ENCODE results near the gene IL1B. TPM values are rescaled to one million over a fixed set of nuclear protein-coding genes. Genes with fewer than 3 reads are reported as not detected.

The IL1B gene
- total RNA-seq, 2 experiments from 2014 or later, result not detected

GRCh38 chr2:112831513-112831845 is 5.1 kb downstream of the IL1B start:
- Histone ChIP-seq H3K36me3 (ENCODE audit: insufficient read depth, low read length) (no peaks in the 10 kb centered on the region), H4K20me1 (ENCODE audit: insufficient read depth, low read length) (no peaks in the 10 kb centered on the region), H3K79me2 (ENCODE audit: insufficient read depth, low read depth, low read length) (no peaks in the 10 kb centered on the region), H3K9me2 (ENCODE audit: insufficient read depth, low read length) (no peaks in the 10 kb centered on the region), H3K4me2 (ENCODE audit: low read length) (no peak overlapping the region), H3K27ac (ENCODE audit: low read depth, low read length, poor library complexity, severe bottlenecking) (no peak overlapping the region), H3K4me1 (ENCODE audit: insufficient read depth, low read length, poor library complexity, severe bottlenecking) (no peaks in the 10 kb centered on the region), H3K4me3 (ENCODE audit: low read depth, low read length, poor library complexity, severe bottlenecking) (no peak overlapping the region), H2AFZ (ENCODE audit: low read length) (no peak overlapping the region), H3K9me3 (ENCODE audit: low read length) (no peaks in the 10 kb centered on the region)
- POLR2A ChIA-PET, result no interaction called here
- DNase-seq (ENCODE audit: low spot score), result no peak
- intact Hi-C loops (cut with micrococcal nuclease; ENCODE audit: unreplicated experiment), result no loop called here
- CTCF ChIA-PET (ENCODE audit: unreplicated experiment), result no interaction called here
- BruUV-seq (replicated peaks), result no TSS peak
- no peak for TF ChIP-seq CTCF (conservative IDR thresholded peaks at IDR 0.05; ENCODE audit: low read length)
- no peak for TF ChIP-seq EZH2phosphoT487 (IDR thresholded peaks at IDR 0.05; ENCODE audit: borderline replicate concordance, low read depth, low read length)

- CTCF ChIA-PET (ENCODE audit: unreplicated experiment), result no interaction called here
- H2AFZ ChIP-seq (ENCODE audit: low read length), result no peak overlapping the region
- no peaks in the 10 kb centered on the region for H4K20me1 ChIP-seq (ENCODE audit: insufficient read depth, low read length)
- DNase-seq (ENCODE audit: low spot score), result no peak
- H3K4me3 ChIP-seq (ENCODE audit: low read depth, low read length, poor library complexity, severe bottlenecking), result no peak overlapping the region
- intact Hi-C loops (cut with micrococcal nuclease; ENCODE audit: unreplicated experiment), result no loop called here
- H3K4me1 ChIP-seq (ENCODE audit: insufficient read depth, low read length, poor library complexity, severe bottlenecking), result no peaks in the 10 kb centered on the region
- H3K79me2 ChIP-seq (ENCODE audit: insufficient read depth, low read depth, low read length), result no peaks in the 10 kb centered on the region
- POLR2A ChIA-PET, result interaction anchor here (0.7 kb wide), 1 partner anchor 16 kb away, joined by 3 read pairs; no protein-coding TSS in a partner anchor
- H3K9me2 ChIP-seq (ENCODE audit: insufficient read depth, low read length), result no peaks in the 10 kb centered on the region
- TF ChIP-seq CTCF (conservative IDR thresholded peaks at IDR 0.05; ENCODE audit: low read length) (no peak), EZH2phosphoT487 (IDR thresholded peaks at IDR 0.05; ENCODE audit: borderline replicate concordance, low read depth, low read length) (no peak)
- no peaks in the 10 kb centered on the region for H3K9me3 ChIP-seq (ENCODE audit: low read length)
- no peak overlapping the region for H3K4me2 ChIP-seq (ENCODE audit: low read length)
- no TSS peak for BruUV-seq (replicated peaks)
- H3K27ac ChIP-seq (ENCODE audit: low read depth, low read length, poor library complexity, severe bottlenecking), result no peak overlapping the region
- no peaks in the 10 kb centered on the region for H3K36me3 ChIP-seq (ENCODE audit: insufficient read depth, low read length)
Measured at GRCh38 chr2:112830682-112831512, 5.7 kb downstream of the IL1B start.

DNA sequence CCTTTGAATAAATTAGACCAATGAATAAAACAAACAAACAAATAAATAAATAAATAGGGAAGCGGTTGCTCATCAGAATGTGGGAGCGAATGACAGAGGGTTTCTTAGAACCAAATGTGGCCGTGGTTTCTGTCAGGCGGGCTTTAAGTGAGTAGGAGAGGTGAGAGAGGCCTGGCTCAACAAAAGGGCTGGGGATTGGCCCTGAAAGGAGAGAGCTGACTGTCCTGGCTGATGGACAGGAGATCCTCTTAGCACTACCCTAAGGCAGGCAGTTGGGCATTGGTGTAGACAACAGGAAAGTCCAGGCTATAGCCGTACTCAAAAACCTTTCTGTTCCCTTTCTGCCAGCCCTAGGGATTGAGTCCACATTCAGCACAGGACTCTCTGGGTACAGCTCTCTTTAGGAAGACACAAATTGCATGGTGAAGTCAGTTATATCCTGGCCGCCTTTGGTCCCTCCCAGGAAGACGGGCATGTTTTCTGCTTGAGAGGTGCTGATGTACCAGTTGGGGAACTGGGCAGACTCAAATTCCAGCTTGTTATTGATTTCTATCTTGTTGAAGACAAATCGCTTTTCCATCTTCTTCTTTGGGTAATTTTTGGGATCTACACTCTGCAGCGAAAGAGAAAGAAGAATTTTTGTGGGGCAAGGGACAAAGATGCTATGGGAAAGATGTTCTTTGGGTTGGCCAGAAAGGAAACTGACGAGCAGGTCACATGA is 6.5 kb downstream of the IL1B start:
- TF ChIP-seq CTCF (conservative IDR thresholded peaks at IDR 0.05; ENCODE audit: low read length) (no peak), EZH2phosphoT487 (IDR thresholded peaks at IDR 0.05; ENCODE audit: borderline replicate concordance, low read depth, low read length) (no peak)
- H4K20me1 ChIP-seq (ENCODE audit: insufficient read depth, low read length), result no peaks in the 10 kb centered on the region
- no peaks in the 10 kb centered on the region for H3K79me2 ChIP-seq (ENCODE audit: insufficient read depth, low read depth, low read length)
- H3K27ac ChIP-seq (ENCODE audit: low read depth, low read length, poor library complexity, severe bottlenecking), result no peak overlapping the region
- H3K4me2 ChIP-seq (ENCODE audit: low read length), result no peak overlapping the region
- intact Hi-C loops (cut with micrococcal nuclease; ENCODE audit: unreplicated experiment), result no loop called here
- no peak for DNase-seq (ENCODE audit: low spot score)
- ChIA-PET CTCF (ENCODE audit: unreplicated experiment) (no interaction called here), POLR2A (interaction anchor here (0.7 kb wide), 1 partner anchor 16 kb away, joined by 3 read pairs; no protein-coding TSS in a partner anchor)
- H2AFZ ChIP-seq (ENCODE audit: low read length), result no peak overlapping the region
- no peaks in the 10 kb centered on the region for H3K36me3 ChIP-seq (ENCODE audit: insufficient read depth, low read length)
- BruUV-seq (replicated peaks), result no TSS peak
- no peak overlapping the region for H3K4me3 ChIP-seq (ENCODE audit: low read depth, low read length, poor library complexity, severe bottlenecking)
- no peaks in the 10 kb centered on the region for H3K9me3 ChIP-seq (ENCODE audit: low read length)
- no peaks in the 10 kb centered on the region for H3K4me1 ChIP-seq (ENCODE audit: insufficient read depth, low read length, poor library complexity, severe bottlenecking)
- no peaks in the 10 kb centered on the region for H3K9me2 ChIP-seq (ENCODE audit: insufficient read depth, low read length)
